ENCODE measurements around the gene FBP1.

The FBP1 gene

DNA sequence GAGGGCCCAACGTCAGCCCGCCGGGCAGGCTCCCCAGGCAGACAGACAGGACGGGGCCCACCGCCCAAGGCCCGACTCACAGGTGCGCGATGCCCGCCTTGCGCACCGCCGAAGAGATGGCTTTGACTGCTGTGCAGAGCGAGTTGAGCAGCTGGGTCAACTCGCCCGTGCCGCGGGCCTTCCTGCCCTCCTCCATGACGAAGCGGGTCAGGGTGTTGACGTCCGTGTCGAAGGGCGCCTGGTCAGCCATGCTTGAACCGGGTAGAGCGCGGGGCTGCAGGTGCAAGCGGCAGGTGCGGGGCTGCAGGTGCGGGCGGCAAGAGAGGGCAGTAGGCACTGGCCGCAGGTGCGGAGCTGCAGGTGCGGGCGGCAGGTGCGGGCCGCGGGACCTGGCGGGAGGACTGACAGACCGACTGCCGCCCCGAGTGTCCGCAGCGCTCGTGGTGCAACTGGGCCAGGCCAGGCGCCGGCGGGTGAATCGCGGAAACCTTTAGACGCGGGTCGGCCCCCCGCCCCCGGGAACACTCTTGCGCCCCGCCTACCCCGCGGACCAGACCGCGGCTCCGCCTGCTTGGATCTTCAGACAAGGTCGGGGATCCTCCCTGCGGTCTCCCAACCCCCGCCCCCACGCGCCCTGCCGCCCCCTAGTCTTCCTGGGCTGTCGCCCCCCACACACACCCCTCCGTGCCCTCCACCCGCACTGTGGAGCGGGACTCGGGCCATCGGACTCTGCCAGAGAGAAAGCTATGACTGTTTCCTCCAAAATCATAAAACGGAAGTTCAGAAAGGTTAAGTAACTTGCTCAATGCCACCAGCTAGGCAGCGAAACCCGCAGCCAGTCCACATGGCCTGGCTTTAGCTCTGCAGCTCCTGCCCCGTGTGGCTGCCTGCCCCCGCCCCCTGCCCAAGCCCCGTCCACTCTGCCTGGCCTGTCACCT, at the start of gene FBP1:
FBP1 (minus strand) TSS at position 458 of the 938 bp plus-strand sequence; CDS start at position 250, 208 bp downstream.
- peak; percentile 23 for DNase-seq (ENCODE audit: low read depth)

DNA sequence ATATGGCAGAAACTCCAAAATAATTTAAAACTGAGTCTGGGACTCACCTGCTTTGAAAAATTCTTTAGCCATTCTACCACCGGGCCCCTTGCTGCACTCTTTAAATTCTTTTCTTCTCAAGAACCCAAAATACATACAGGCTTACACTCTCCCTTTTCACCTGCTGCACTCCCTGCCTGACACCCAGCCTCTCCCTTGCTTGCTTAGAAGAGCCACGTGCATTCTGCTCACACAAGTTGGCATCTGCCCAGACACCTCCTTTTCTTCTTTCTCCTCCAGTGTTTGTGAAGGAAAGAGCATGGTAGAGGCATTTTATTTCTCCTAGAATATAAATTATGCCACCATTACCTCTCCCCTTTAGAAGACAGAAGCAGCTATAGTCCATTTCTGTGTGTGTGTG, 48.1 kb upstream of the FBP1 start:
- no peak for DNase-seq (ENCODE audit: low read depth)

DNA sequence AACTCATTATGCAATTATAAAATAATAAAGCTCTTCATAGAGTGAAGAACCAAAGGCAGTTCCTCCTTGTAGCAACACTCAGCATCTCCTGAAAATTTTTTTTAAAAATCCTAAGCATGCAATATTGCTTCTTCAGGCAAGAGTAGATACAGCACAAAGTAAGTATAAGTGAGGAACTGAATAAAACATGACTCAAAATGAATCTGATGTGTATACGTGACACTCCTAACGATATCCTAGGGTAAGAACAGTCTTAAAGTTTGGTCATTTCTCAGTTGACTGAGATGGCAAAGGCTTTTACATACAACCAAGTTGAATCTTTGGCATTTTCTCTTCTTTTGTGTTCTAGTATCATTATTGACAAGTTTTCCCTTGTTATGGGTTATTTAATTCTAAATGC, 46.0 kb upstream of the FBP1 start:
- no peak for DNase-seq (ENCODE audit: low read depth)

DNA sequence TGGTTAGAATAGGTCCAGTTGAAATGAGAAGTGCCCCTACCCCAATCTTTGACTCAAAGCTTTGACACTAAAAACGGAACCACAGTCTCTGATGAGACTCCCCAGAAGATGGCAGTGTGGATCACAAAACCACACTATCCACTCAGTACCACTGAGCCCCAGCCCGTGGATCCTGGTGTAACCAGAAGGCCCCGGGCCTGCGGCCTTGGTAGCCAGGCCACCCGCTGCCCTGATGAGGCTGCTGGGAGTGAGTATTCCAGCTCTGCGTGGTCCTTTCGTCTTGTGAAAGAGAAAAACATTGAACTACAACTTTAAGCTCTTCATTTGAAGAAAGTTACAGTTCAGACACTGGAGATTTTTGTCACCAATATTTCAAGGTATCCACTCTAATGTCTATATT, 42.2 kb upstream of the FBP1 start:
- DNase-seq (ENCODE audit: low read depth) = peak; percentile 84

DNA sequence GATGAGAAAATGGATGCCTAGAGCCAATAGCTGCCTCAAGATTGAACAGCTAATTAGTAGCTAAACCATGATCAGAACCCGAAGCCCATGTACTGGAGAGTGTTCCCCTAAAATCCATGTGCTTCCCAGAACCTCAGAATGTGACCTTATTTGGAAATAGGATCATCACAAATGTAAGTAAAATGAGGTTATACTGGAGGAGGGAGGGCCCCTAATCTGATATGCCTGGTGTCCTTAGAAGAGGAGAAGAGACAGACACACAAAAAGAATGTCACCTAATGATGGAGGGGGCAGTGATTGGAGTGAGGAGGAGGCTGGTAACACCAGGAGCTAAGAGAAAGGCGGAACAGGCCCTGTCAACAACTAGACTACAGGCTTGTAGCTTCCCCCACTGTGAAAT, 41.3 kb upstream of the FBP1 start:
- no peak for DNase-seq (ENCODE audit: low read depth)

DNA sequence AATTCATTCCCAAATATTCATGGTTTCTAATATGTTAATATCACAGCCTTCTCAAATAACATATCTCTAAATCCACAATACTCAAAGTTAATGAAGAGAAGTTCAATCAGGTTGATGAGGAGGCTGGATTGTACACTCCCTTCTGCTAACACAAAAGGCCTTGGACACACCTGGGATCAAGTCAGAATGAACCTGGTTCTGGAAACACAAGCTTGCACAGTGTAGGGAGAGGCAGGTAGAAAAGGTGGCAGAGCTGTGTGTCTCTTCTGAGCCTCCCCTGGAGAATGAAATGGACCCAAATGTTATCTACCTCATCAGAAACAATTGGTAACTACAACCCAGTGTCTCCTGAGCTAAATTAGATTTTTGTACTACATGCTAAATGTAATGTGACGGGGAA, 40.7 kb upstream of the FBP1 start:
- no peak for DNase-seq (ENCODE audit: low read depth)

DNA sequence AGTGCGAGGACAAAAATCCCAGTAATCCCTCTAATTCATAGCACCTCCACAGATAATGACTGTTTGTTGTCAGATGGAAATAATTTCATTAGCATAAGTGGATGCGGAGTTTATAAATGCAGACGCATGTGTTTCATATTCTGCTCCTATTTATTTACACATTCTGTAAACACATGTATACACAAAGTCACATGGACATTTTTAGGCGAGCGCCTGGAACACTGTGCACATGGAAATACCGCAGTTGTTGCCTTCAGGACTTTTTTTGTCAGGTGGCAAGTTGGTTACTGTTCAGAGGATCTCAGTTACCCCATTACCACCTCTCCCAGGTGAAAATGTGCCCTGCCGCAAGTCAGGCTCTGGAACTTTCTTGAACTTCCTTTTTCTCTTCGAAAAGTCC, 40.3 kb upstream of the FBP1 start:
- DNase-seq (ENCODE audit: low read depth) = no peak

DNA sequence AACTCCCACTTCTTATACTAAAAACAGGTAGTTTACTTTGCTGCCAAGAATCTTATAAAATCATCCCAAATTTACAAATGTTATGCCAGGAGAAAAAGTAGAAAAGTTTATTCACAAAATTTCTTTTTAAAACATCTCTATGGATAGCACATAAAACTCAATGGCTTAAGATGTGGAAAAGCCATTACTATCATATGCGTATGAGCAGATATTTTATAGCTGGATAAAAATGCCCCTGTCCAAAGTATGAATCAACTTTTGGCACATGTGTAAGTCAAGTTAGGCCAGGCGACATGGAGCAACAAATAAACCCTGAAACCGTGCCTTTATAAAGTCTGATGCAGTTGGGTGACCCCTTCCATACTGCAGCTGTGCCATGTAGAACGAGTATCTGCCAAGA, 38.6 kb upstream of the FBP1 start:
- no peak for DNase-seq (ENCODE audit: low read depth)

DNA sequence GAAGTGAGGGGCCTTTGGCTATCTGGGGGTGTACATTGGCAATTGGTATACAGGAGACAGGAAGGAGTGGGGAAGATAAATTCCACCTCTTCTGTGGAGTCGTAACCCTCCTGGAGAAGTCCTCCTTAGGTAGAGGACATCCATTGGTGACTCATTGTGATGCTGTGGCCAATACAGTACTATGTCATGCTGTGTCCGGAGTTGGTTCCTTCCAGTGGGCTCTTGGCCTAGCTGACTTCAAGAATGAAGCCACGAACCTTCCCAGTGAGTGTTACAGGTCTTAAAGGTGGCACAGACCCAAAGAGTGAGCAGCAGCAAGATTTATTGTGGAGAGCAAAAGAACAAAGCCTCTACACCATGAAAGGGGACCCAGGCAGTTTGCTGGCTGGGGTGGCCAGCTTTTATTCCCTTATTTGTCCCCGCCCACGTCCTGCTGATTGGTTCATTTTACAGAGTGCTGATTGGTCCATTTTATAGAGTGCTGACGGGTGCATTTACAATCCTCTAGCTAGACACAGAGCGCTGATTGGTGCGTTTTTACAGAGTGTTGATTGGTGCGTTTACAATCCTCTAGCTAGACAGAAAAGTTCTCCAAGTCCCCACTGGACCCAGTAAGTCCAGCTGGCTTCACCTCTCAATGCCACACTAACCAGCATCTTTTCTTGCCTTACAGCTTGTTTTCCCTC, 37.3 kb upstream of the FBP1 start:
- no peak for DNase-seq (ENCODE audit: low read depth)

DNA sequence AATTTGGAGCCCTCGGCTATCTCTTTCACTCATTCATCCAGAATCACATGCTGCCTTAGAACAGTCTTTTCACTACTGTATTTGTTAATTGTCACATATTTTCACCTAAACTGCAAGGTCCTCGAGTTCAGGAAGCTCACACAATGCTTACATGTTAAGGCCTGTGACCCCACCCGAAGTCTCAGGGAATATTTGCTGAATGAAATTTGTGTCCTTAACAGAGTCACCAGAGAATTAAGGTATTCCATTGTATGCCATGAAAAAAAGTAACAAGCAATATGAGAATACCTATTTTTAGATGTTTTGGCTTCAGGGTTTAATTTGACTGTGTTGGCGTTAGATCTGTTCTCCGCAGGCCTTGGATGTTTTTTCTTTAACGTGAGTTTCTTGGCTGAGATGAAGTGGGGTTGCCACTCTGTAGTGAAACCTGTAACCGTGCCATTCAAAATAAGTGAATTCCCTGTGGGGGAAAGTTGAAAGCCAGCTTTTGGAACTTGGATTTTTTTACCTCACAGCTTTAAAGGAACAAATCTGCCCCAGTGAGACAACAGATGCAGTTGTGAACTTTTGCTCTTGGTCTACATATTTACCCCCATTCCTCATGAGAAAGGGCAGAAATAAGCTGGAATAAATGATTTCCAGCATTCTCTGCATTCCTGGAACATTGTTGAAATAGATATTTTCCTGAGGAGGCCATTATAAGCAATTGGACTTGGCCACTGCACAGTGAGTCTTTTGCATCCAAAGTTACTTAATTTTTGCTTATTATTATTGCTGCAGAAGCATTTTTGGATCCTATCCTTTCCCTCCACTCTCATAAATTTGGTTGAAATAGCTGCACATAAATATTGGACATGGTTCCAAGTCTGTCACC, 35.9 kb upstream of the FBP1 start:
- peak; percentile 93 for DNase-seq (ENCODE audit: low read depth)

DNA sequence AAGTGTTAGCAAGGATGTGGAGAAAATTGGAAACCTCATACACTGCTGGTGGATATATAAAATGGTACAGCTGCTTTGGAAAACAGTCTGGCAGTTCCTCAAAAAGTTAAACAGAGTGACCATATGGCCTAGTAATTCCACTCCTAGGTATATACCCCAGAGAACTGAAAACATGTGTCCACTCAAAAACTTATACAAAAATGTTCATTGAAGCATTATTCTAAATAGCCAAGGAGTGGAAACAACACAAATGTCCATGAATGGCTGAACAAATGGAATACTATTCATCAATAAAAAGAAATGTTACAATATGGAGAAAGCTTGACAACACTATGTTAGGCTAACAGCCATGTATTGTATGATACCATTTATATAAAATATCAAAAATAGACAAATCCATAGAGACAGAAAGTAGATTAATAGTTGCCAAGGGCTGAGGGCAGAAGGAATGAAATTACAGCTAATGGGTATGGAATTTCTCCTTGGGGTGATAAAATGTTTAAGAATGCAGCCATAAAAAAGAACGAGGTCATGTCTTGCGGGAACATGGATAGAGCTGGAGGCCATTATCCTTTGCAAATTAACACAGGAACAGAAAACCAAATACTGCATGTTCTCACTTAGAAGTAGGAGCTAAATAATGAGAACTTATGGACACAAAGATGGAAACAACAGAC, 33.6 kb upstream of the FBP1 start:
- DNase-seq (ENCODE audit: low read depth) = peak; percentile 91

DNA sequence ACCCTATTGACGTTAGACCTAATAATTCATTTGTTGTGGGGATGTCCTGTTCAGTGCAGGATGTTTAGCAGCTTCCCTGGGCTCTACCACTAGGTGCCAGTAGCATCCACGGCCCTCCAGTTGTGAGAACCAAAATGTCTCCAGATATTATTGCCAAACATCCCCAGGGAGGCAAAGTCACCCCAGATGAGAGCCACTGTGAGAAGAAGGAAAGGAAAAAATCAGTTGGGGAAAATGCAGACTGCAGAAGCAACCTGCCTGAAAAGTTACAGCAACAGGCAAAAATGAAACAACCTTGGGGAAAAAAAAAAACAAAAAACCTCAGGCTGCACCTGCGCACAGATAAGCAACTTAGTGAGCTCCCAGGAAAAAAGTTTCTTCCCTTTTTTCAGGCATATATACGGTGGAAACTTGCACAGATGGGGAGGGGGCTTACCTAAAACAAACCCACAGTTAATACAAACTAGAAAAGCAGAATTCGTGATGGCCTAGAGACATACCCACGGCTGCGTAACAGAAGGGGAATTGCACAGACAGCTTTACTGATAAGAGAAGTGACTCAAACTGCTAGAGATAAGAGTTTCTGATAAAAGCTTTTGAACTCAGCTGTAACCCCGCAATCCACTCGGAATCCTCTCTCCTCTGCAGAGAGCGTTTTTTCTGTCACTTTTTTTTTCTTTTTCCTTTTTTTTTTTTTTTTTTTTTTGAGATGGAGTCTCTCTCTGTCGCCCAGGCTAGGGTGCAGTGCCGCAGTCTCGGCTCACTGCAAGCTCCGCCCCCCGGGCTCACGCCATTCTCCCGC, 29.8 kb upstream of the FBP1 start:
- peak; percentile 79 for DNase-seq (ENCODE audit: low read depth)

DNA sequence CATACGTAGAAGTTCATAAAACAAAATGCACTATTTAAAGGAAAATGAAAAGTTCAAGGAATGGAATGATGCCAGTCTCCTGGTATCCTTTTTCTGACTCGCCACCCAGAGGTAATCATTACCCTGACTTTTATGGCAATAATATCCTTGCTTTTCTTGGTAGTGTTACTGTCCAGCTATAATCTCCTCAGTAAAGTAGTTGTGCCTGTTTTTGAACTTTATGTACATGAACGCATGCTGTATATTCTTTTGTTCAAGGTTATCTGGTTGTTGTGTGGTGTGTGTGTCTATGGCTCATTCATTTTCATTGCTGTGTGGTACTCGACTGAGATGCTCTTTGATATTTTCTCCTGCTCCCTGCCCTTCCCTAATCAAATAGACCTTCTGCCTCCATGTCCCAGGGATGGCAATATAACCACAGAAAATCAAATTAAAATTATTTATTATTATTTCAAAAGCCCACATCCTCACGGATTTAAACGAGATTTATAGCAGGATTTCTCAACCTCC, 29.2 kb upstream of the FBP1 start:
- no peak for DNase-seq (ENCODE audit: low read depth)

DNA sequence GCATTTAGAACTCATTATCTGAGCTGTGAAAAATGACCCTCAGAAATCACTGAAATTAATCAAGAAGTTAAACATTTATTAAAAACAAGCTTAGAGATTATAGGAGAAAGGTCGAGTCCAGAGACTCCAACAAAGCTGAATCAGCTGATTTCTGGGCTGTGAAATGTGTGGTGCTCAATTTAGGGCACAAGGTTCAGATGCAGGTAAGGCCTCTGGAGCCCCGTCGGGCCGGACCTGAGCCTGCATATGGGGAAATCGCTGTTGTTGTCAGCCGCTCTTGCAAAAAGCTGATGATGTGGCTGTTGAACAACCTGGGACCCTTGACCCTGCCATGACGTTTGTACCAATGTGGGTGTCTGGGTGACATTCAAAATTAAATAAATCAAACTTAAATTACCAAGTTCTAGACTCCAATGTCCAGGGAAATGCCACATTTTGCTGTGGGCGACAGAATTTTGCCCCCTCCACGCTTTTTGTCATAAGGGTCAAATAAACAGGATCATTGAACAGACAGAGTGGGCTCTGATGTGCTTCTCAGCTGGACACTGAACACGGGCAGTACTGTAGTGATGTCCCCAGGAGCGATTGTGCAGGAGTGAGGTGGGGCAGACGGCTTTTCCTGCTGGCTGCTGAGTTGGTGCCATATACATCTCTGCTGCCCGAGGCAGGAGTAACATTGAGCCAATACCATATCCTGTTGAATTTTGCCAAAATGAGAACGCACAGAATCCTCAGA, 27.2 kb upstream of the FBP1 start:
- no peak for DNase-seq (ENCODE audit: low read depth)

DNA sequence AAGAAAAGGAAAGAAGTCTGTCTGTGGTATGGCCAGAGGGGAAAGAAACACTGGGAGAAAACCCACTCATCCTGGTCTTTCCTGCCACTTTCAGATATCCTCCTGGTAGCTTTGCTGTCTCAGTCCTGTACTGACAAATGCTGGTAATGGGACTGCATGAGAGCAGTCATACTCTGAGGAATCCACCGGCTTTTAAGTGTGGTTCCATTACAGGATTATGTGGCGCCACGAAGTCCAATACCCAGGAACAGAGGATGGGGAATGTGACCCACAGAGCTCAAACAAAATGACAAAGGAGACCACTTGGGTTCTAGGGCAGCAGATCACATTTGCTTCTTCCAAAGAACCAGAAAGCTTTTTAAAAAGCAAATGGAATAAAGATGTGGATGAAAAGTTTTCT, 26.3 kb upstream of the FBP1 start:
- DNase-seq (ENCODE audit: low read depth) = peak; percentile 33

DNA sequence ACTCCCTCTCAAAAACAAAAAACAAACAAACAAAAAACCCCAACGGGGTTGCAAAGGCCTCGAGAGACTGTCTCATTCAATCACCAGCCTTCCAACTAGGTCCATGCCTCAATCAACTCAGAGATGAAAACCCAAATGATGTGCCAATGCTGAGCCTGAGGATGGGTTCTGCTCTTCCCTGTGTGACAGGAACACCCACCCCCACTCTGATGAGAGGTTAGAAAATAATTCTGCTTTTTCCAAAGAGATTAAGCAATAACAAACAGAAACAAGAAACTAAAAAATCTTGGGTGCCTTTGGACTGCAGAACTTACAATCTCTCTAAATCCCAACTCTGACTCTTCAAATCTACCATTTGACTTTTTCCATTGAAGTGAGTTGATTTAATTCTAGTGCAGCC, 25.5 kb upstream of the FBP1 start:
- DNase-seq (ENCODE audit: low read depth) = no peak

DNA sequence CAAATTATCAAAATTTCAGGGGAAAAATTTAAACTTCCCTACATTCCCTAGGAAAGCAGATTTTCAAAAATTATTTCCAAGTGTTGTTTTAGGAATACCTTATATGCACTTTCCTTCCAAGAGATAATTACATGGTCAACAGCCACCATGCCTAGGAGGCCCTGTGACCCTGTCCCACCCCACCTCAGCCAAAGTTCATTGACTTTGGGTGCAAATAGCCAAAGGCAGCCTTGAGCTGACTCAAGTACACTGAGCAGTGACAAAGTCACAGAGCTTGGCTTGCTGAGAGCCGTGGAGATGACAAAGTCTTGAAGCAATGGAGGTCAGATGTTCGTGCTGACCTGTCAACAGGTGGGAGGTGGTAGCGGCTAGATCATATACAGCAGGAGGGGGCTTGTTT, 24.3 kb upstream of the FBP1 start:
- no peak for DNase-seq (ENCODE audit: low read depth)

DNA sequence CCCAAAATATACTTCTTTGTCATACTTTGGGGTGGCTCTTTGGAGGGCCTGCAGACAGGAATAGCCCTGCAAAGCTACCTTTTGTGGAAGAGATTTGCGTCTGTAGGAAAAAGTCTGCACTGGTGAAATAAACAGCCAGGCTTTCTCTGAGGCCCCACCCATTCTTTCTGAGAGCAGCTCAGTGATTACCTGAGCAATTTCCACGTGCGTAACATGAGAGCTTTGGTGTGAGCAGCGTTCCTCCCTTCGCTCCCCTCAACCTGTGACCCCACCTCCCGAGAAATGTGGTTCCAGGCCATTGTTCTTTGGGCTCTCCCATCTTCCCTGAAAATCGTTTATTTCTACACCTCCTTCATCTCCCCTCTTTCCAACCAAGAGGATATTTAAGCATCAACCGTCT, 23.8 kb upstream of the FBP1 start:
- DNase-seq (ENCODE audit: low read depth) = no peak

DNA sequence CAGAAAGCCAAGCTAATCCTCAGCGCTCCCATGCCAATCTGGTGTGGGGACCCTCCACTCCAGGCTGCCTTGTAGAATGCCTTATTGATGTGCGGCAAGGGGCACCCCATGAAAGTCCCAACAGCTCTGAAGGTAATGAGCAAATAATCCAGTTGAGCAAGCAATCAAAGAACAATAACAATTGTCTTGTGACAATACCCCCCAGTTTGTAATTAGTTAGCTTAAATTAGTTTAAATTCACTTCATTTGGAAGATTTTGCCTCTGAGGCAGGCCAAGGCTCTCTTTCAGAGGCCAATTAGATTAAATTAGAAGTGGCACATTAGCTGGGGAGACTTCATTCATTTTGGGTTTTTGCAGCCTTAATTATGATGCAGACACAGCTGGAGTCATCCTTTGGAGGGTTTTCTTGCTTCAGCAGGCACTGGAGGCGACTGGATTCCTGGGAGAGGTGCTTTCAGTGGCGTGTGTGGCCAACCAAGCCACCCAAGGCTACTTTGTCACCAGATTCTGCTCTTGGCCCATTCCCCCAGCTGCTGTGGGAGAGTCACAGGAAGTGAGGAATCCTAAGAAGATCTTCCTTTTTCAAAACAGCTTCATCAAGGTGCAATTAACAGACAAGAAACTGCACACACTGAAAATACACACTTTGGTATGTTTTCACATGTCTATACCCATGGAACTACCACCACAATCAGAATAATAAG, 17.9 kb upstream of the FBP1 start:
- no peak for DNase-seq (ENCODE audit: low read depth)

Data from EH (cell line).